Activated CD4-positive, alpha-beta T cell treated with anti-CD3 and anti-CD28 coated beads for 36 hours (primary cell): ENCODE results near the gene TTC9B. TPM values are rescaled to one million over a fixed set of nuclear protein-coding genes. Genes with fewer than 3 reads are reported as not detected.
A peak's percentile ranks its signal among the peaks of the same experiment; 100 is the strongest.

Source experiments
- ATAC-seq: fragments of 200-7000 bp; cut with Tn5 transposase; one replicate; pipeline ENCODE4 v1.10.0; 2021; ENCODE audit warnings: mild to moderate bottlenecking, moderate library complexity
- CTCF ChIA-PET: fragments of 350-600 bp; sonication (Branson Sonifier 250); formaldehyde crosslinking; loops from one replicate; lab custom pipeline; 2021; ENCODE audit warnings: antibody characterized with exemption; lab: Charles Lee
- POLR2A ChIA-PET: fragments of 350-600 bp; sonication (Branson Sonifier 250); formaldehyde crosslinking; loops from one replicate; lab custom pipeline; 2021; ENCODE audit warnings: antibody characterized with exemption, inconsistent platforms; lab: Charles Lee
- DNase-seq: peaks from one replicate; pipeline ENCODE4 v3.0.0-alpha.2; 2020
- H3K27ac Mint-ChIP-seq: one replicate; pipeline ENCODE4 v1.8.0; 2021; ENCODE audit warnings: mixed read lengths
- H3K27me3 Mint-ChIP-seq: one replicate; pipeline ENCODE4 v1.8.0; 2021; ENCODE audit warnings: mixed read lengths
- H3K36me3 Mint-ChIP-seq: one replicate; pipeline ENCODE4 v1.8.0; 2021; ENCODE audit warnings: low read depth, mixed read lengths
- H3K4me1 Mint-ChIP-seq: one replicate; pipeline ENCODE4 v1.8.0; 2021; ENCODE audit warnings: mixed read lengths
- H3K4me3 Mint-ChIP-seq: one replicate; pipeline ENCODE4 v1.8.0; 2021; ENCODE audit warnings: mild to moderate bottlenecking, moderate library complexity, mixed read lengths
- H3K9me3 Mint-ChIP-seq: one replicate; pipeline ENCODE4 v1.8.0; 2021; ENCODE audit warnings: low read depth, mixed read lengths
- intact Hi-C, 2 experiments: fragments of 100-400 bp; cut with DNase I in 1 of 2; cut with micrococcal nuclease in 1 of 2; formaldehyde crosslinking; loops; one replicate each; pipeline versions ENCODE4 v1.14.2 to v1.15.1; 2022 to 2024; cut with DNase I, micrococcal nuclease
- total RNA-seq, 2 experiments: library from RNA; stranded (reverse); gene quantifications; one replicate each; pipeline ENCODE4 v1.2.3, GENCODE V29; 2021

TTC9B gene
- total RNA-seq = not detected

DNA sequence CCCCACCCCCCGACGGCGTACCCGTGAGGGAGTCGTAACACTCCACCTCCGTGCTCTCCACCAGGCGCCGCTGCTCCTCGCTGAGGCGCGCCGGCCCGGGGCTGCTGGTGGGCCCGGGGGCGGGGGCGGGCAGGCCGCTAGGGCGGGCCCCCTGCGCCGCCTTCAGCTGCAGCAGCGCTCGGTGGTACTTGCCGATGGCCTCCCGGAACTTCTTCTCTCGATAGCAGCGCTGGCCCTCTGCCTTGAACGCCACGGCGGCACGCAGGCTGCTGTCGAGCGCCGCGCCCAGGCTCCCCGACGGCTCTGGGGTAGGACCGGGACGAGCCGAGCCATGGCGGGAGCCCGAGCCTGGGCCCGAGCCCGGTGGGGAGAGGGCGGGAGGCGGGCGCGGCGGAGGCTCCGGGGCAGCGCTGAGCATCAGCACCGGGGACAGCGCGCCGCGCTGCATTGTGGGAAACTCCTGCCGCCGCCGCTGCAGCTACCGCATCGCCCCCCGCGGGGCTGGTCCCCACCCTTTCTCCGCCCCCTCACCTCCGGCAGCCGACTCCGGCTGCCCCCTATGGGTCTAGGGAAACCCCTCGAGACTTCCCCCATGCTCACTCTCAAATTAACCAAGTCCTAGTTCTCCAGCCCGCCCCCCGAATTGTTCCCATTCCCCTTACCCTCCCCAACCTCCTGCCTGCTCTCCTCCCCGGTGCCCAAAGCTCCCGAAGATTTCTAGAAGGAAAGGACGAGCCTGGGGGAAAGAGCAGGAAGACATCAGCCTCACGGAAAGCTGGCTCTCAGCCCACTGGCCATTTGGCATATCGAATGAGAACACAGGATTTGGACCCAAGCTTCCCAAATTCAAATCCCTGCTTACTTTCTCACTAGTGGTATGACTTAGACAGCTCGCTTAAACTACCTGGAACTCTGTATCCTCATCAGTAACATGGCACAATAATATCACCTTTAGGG lies at the start of gene TTC9B:
Gene TTC9B (minus strand): TSS at position 451 of the 957 bp plus-strand sequence. CDS start 3 bp downstream, at position 448.
- H3K4me1 Mint-ChIP-seq = peaks cover 11% of the 10 kb centered on the region
- H3K27me3 Mint-ChIP-seq = peaks cover 39% of the 10 kb centered on the region
- H3K36me3 Mint-ChIP-seq = no peaks in the 10 kb centered on the region
- intact Hi-C loops = no loop called here
- DNase-seq (peak; percentile 74), ATAC-seq (peak; percentile 34)
- CTCF ChIA-PET = interaction anchor here (0.5 to 1.3 kb wide), 4 partner anchors 72 to 359 kb away, joined by 3 to 4 read pairs (median 4); no protein-coding TSS in a partner anchor
- POLR2A ChIA-PET = no interaction called here
- peaks cover 2% of the 10 kb centered on the region for H3K9me3 Mint-ChIP-seq
- no peak within 1 kb of the TSS for H3K27ac Mint-ChIP-seq
- H3K4me3 Mint-ChIP-seq = no peak within 1 kb of the TSS

DNA sequence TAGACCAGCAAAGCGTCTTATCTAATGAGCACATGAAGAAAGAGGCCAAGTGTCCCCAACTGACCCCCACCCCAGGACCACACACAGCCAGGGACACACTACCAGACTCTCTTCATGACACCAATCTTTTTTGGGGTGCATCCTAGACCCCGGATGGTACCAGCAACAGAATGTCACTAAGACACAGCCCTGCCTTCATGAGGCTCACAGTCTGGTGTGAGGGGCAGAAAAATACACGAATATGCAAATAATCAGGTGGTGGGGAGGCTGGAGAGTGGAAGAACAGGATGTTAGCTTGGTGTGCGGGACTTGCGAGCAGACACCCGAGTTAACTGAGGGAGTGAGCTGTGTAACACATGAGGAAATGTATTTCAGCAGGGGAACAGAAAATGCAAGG lies 49.4 kb upstream of the TTC9B start:
- Mint-ChIP-seq H3K4me1 (peaks cover 34% of the 10 kb centered on the region), H3K9me3 (no peaks in the 10 kb centered on the region)
- POLR2A ChIA-PET = no interaction called here

DNA sequence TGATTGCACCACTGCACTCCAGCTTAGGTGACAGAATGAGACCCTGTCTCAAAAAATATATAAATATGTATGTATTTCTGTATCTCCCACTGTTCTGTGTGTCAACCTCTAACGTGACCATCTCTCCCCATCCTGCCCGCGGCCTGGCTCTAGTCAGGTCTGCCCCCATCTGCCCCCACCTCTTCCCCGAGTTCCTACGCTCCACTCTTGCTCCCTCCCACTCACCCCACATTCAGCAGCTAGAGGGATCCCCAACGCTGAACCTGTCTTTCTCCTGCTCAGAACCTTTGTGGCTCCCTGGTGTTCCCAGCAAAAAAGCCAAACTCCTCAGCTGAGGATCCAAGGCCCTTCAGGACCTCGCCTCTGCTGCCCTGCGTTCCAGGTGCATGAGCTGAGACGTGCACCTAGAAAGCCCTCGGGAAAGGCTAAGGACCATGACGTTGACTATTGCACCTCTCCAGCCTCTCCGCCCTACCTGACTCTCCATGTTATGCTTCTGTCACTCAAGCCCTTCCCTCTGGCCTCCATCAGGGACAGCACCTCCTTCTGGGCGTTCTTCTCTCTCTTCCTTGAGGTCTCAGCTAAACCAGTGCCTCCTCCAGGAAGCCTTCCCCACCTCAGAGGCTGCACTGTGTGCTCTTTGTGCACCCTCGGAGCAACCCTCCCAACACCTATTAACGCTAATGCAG lies 48.9 kb upstream of the TTC9B start:
- Mint-ChIP-seq H3K4me1 (peaks cover 29% of the 10 kb centered on the region), H3K27me3 (no peaks in the 10 kb centered on the region), H3K4me3 (no peak overlapping the region), H3K36me3 (peaks cover 35% of the 10 kb centered on the region), H3K9me3 (no peaks in the 10 kb centered on the region), H3K27ac (no peak overlapping the region)
- ATAC-seq (no peak), DNase-seq (no peak)
- ChIA-PET POLR2A (no interaction called here), CTCF (no interaction called here)
- intact Hi-C loops = no loop called here

More for the DNA sequence above, 49.4 kb upstream of the TTC9B start:
- peak overlapping the region; percentile 21 for H3K27ac Mint-ChIP-seq
- ATAC-seq (no peak), DNase-seq (no peak)
- H3K4me3 Mint-ChIP-seq = no peak overlapping the region
- peaks cover 33% of the 10 kb centered on the region for H3K36me3 Mint-ChIP-seq
- CTCF ChIA-PET = no interaction called here
- no peaks in the 10 kb centered on the region for H3K27me3 Mint-ChIP-seq
- intact Hi-C loops = no loop called here

DNA sequence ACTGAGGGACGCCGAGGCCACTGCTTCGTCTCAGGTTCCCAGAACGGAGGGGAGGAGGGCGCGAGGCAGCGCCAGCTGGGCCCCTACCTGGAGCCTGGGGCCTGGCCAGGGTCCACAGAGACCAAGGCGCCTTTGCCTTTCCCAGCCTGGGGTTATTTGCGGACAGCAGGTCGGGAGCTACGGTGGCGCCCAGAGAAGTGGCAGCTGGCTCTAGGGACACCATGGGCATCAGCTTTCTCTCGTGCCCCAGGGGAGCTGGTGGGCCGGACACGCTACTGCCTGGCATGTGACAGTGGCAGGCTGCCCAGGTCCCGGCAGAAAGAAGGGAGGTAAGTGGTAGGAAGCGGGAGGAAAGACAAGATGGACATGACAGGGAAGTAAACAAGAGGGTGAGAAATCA lies 47.9 kb upstream of the TTC9B start:
- ChIA-PET POLR2A (no interaction called here), CTCF (no interaction called here)
- Mint-ChIP-seq H3K27ac (no peak overlapping the region), H3K4me3 (no peak overlapping the region), H3K4me1 (peaks cover 25% of the 10 kb centered on the region), H3K36me3 (peaks cover 42% of the 10 kb centered on the region), H3K27me3 (no peaks in the 10 kb centered on the region), H3K9me3 (no peaks in the 10 kb centered on the region)
- no peak for ATAC-seq
- DNase-seq = no peak
- intact Hi-C loops = no loop called here

DNA sequence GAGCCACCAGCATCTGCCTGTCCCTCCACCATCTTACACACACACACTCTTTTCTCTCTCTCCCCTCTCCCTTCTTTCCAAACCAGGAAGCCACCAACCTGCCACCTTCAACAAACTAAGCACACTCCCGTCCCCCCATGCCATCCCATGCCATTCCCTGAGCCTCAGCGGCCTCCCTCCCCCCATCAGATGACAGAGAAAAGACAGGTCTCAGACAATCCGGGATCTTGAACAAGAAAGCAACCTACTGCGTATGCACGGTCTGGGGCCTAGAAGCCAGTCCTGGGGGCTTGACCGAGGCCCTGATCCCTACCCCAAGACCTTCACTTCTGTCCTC lies 47.5 kb upstream of the TTC9B start:
- Mint-ChIP-seq H3K9me3 (no peaks in the 10 kb centered on the region), H3K27ac (no peak overlapping the region), H3K4me1 (peaks cover 25% of the 10 kb centered on the region), H3K27me3 (no peaks in the 10 kb centered on the region), H3K4me3 (no peak overlapping the region), H3K36me3 (peaks cover 42% of the 10 kb centered on the region)
- DNase-seq (no peak), ATAC-seq (no peak)
- ChIA-PET CTCF (no interaction called here), POLR2A (no interaction called here)
- intact Hi-C loops = no loop called here

DNA sequence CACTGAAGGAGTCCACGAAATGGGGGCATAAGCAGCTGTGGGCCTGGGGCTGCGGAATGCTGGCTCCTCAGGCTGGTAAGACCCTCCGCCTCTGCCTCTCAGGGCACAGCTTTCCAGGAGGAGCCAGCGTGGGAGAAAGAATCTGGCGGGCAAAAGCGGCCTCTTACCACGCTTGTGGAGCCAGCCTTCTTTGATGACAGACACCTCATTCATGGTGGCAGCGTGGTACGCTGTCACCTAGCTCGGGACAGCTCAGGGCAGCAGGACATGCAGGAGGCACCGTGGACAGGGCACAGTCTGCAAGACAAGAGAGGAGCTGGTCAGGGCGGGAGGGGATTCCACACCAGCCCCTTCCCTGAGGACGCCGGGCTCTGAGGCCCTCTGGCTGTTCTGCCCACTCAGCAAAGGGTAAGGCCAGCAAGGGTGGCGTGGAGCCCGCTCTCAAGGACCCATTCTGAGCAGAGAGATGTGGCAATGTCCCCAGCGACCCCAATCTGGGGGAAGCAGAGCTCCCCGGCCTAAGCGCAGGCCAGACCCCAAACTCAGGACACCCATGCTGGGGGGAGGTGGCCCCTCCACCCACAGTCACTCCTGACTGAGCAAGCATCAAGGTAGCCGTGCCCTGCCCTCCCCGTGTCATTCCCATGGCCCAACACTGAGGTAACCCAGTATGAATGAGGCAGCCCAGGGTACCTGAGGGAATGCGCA lies 47.0 kb upstream of the TTC9B start:
- Mint-ChIP-seq H3K9me3 (no peaks in the 10 kb centered on the region), H3K4me1 (peaks cover 21% of the 10 kb centered on the region), H3K36me3 (peaks cover 38% of the 10 kb centered on the region), H3K27ac (no peak overlapping the region), H3K4me3 (no peak overlapping the region), H3K27me3 (no peaks in the 10 kb centered on the region)
- intact Hi-C loops = no loop called here
- DNase-seq (no peak), ATAC-seq (no peak)
- ChIA-PET POLR2A (no interaction called here), CTCF (interaction anchor here (0.8 kb wide), 1 partner anchor 16 kb away, joined by 3 read pairs; no protein-coding TSS in a partner anchor)

DNA sequence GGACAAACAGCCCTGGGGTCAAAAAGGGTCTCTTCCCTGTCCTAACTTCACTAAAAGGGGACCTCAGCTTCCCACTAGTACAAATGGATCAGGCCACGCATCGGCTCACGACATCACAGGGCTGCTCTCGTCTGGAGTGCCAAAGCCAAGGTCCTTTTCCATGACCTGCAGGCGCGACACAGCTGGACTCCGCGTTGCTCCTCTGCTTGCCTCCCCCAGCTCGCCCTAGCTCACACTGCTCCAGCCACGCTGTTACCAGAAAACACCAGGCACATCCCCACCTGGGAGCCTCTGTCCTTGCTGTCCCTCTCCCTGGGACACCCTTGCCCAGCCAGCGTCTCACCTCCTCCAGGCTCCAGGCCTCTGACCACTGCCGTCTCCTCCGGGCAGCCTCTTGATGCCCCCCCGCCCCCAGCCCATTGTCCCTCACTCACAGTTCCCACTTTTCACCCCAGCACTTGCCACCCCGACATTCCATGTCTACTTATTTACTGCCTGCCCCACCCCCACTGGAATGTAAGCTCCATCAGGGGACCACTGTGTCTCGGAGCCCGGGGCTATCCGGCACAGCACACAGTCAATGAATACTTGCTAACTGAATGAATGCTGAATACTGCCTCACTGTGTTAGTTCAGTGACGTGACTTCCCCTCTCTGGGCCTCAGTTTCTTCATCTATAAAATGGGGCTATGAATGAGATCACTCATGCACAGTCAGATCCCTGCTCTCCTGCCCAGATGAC lies 46.3 kb upstream of the TTC9B start:
- ChIA-PET CTCF (interaction anchor here (0.8 kb wide), 1 partner anchor 17 kb away, joined by 3 read pairs; no protein-coding TSS in a partner anchor), POLR2A (no interaction called here)
- peaks cover 17% of the 10 kb centered on the region for H3K4me1 Mint-ChIP-seq
- ATAC-seq (no peak), DNase-seq (no peak)
- peaks cover 35% of the 10 kb centered on the region for H3K36me3 Mint-ChIP-seq
- H3K27ac Mint-ChIP-seq = no peak overlapping the region
- H3K9me3 Mint-ChIP-seq = no peaks in the 10 kb centered on the region
- H3K27me3 Mint-ChIP-seq = no peaks in the 10 kb centered on the region
- H3K4me3 Mint-ChIP-seq = no peak overlapping the region
- intact Hi-C loops = no loop called here

DNA sequence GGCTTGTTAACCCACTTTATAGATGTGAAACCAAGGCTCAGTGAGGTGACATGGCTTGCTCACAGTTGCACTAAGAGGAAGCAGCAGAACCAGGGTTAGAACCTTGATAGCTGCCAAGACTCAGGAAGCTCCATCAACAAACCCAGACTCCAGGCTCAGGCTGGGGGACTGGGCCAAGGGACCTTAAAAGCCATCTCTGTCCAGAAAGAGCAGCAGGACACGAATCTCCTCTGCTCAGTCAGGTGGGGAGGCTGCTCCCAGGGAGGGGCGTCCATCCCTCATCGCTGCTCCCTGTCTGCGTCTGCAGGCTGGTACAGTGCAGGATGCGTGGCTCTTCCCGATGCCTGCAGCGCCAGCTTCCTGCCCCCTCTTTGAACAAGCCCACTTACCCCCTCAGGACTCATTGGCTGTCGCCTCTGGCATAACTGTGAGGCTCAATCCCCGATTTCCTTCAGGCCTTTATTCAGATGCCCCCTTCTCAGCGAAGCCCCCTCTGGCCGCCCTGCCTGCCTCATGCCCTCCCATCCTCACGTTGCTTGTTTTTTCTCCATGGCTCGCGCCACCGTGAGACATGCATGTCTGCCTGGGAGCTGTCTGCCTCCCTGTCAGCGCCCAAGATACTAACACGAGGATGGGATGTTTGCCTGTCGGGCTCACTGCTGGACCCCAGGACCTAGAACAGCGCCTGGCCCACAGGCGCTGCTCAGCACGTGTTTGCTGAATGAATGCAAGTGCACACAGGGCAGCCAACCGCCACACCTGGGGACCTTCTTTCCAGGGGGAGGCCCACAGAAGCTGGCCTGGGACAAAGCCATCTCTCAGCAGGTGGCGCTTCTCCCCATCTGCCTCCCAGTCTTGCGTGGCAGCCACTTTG lies 45.5 kb upstream of the TTC9B start:
- no peak overlapping the region for H3K27ac Mint-ChIP-seq
- CTCF ChIA-PET = interaction anchor here (0.6 kb wide), 1 partner anchor 41 kb away, joined by 3 read pairs; no protein-coding TSS in a partner anchor

DNA sequence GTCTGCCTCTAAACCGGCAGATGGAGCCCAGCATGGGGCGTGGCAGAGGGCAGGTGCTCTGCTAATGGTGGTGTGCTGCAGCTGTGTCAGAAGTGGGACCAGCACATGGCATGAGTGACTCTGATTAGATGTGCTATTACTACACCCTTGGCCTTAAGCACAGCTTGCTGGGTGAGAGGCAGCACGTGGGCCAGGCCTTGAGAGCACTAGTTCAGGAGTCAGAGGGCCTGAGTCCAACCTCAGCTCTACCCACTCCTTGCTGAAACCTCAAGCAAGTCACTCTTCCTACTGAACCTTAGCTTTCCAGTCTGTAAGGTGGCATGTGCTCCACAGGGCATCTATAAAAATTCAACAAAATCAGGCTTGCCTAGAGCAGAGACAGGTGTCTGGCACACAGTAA lies 44.2 kb upstream of the TTC9B start:
- no peak for ATAC-seq
- intact Hi-C loops = no loop called here

More for the DNA sequence above, 45.5 kb upstream of the TTC9B start:
- Mint-ChIP-seq H3K27me3 (no peaks in the 10 kb centered on the region), H3K9me3 (no peaks in the 10 kb centered on the region), H3K4me3 (no peak overlapping the region), H3K4me1 (peaks cover 14% of the 10 kb centered on the region), H3K36me3 (peaks cover 35% of the 10 kb centered on the region)
- POLR2A ChIA-PET = no interaction called here
- intact Hi-C loops = no loop called here
- no peak for DNase-seq
- ATAC-seq = no peak

DNA sequence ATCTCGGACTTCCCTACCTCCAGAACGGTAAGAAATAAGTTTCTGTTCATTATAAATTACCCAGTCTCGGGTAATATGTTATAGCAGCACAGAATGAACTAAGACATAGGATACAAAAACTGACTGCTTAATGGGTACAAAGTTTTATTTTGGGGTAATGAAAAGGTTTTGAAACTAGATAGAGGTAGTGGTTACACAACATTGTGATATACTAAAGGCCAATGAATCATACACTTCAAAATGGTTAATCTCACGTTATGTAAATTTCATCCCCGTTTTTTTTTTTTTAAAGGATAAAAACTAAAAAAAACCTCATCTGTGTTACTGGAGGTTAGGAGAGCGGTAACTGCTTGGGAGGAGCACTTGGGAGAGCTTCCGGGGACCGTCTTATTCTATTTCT lies 43.4 kb upstream of the TTC9B start:
- no peaks in the 10 kb centered on the region for H3K9me3 Mint-ChIP-seq
- CTCF ChIA-PET = no interaction called here
- H3K36me3 Mint-ChIP-seq = peaks cover 40% of the 10 kb centered on the region
- DNase-seq = no peak
- intact Hi-C loops = no loop called here
- H3K27ac Mint-ChIP-seq = no peak overlapping the region
- no peaks in the 10 kb centered on the region for H3K27me3 Mint-ChIP-seq
- H3K4me1 Mint-ChIP-seq = peaks cover 15% of the 10 kb centered on the region
- POLR2A ChIA-PET = no interaction called here
- ATAC-seq = no peak
- no peak overlapping the region for H3K4me3 Mint-ChIP-seq

More for the DNA sequence above, 44.2 kb upstream of the TTC9B start:
- DNase-seq = no peak
- H3K4me1 Mint-ChIP-seq = peaks cover 14% of the 10 kb centered on the region
- ChIA-PET POLR2A (no interaction called here), CTCF (no interaction called here)
- no peaks in the 10 kb centered on the region for H3K27me3 Mint-ChIP-seq
- no peaks in the 10 kb centered on the region for H3K9me3 Mint-ChIP-seq
- no peak overlapping the region for H3K4me3 Mint-ChIP-seq
- no peak overlapping the region for H3K27ac Mint-ChIP-seq
- peaks cover 37% of the 10 kb centered on the region for H3K36me3 Mint-ChIP-seq
